ENCODE results near the gene EARS2. TPM values are rescaled to one million over a fixed set of nuclear protein-coding genes. Genes with fewer than 3 reads are reported as not detected.

EARS2 gene
- total and polyA plus RNA-seq, 10 of the 15 experiments (the other 5 are each of a cell fraction or from before 2014, with no cell fraction given) = 12.9 to 65.9 (median 33.5) TPM

DNA sequence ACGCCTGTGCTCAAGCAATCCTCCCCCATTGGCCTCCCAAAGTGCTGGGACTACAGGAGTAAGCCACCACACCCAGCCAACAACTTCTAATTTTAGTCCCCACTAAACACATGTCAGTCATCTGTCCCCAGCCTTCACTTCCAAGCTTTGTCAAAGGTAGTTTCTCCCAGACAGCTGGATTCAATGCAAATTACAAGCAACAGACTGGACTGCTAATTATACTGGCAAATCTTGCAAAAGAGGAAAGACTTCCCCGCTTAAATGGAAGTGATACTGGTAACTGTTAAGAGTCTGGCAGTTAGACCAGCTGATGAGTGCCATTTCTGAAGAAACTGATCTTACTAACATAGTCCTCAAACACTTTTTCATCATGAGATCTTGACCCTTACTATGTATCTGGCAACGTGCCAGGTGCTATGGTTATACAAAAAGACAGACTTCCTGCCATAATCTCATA lies 38.7 kb downstream of the EARS2 start:
- Histone ChIP-seq H2AFZ (ENCODE audit: control insufficient read depth, low read depth, low read length) (no peak overlapping the region), H3K27ac (ENCODE audit: control insufficient read depth, insufficient read depth) (peak overlapping the region; percentile 71), H4K20me1 (ENCODE audit: control insufficient read depth, insufficient read depth) (no peaks in the 10 kb centered on the region), H3K4me1 (ENCODE audit: control insufficient read depth, insufficient read depth, low read length) (peaks cover 33% of the 10 kb centered on the region), H3K4me3 (no peak overlapping the region), H3K4me2 (ENCODE audit: control insufficient read depth, insufficient read depth) (peak overlapping the region; percentile 15), H3K27me3 (replicated peaks in 1 of 2; ENCODE audit: control insufficient read depth in 2 of 2, insufficient read depth in 2 of 2, low read length in 1 of 2) (no peaks in the 10 kb centered on the region), H3K9ac (ENCODE audit: control insufficient read depth, insufficient read depth, low read length) (no peak overlapping the region), H3K79me2 (ENCODE audit: control insufficient read depth, insufficient read depth, low read length) (no peaks in the 10 kb centered on the region), H3K36me3 (ENCODE audit: control insufficient read depth in 2 of 2, insufficient read depth in 2 of 2, low read length in 1 of 2) (peaks cover 4 to 13% of the 10 kb centered on the region in 2 experiments), H3K9me3 (replicated peaks; ENCODE audit: control insufficient read depth, insufficient read depth, low read length) (no peaks in the 10 kb centered on the region)
- DNase-seq (ENCODE audit: low read depth, low spot score) (no peak), ATAC-seq (peak; percentile 77), FAIRE-seq (peak; percentile 27)
- in situ Hi-C loops (cut with MboI) (no loop called here), intact Hi-C loops (cut with micrococcal nuclease; ENCODE audit: unreplicated experiment) (no loop called here)
- TF ChIP-seq SPI1 (IDR thresholded peaks at IDR 0.05; ENCODE audit: borderline replicate concordance, insufficient read depth, low read depth, low read length) = peak; percentile 32; the same call in 1 of the 2 replicates
- 0 out of 2 replicates have a peak, but pooled peaks have one; percentile 18 for TF ChIP-seq IKZF1 (conservative IDR thresholded peaks at IDR 0.05)
- TF ChIP-seq SMC3 (IDR thresholded peaks at IDR 0.05; ENCODE audit: borderline replicate concordance, low read length) = no peak
- 0 out of 2 replicates have a peak, but pooled peaks have one; percentile 22 for TF ChIP-seq TCF12 (IDR thresholded peaks at IDR 0.05; ENCODE audit: low read depth, low read length)
- 0 out of 2 replicates have a peak, but pooled peaks have one; percentile 8 for TF ChIP-seq ATF7 (IDR thresholded peaks at IDR 0.05; ENCODE audit: low read depth)
- TF ChIP-seq FOXK2 (IDR thresholded peaks at IDR 0.05) = no peak
- TF ChIP-seq MTA3 (IDR thresholded peaks at IDR 0.05; ENCODE audit: borderline replicate concordance, low read length) = no peak
- peak in 1 of 2 experiments; percentile 58; a peak in 1 of 4 replicates for TF ChIP-seq ETV6 (conservative IDR thresholded peaks at IDR 0.05 in 1 of 2, IDR thresholded peaks at IDR 0.05 in 1 of 2; ENCODE audit: borderline replicate concordance in 1 of 2, low read depth in 1 of 2)
- peak; percentile 73 for TF ChIP-seq PKNOX1 (IDR thresholded peaks at IDR 0.05)
- peak in 1 of 2 experiments; percentile 52; a peak in 1 of 4 replicates for TF ChIP-seq IKZF2 (IDR thresholded peaks at IDR 0.05)
- peak; percentile 89 for TF ChIP-seq SKIL (IDR thresholded peaks at IDR 0.05; ENCODE audit: low read depth, poor library complexity, severe bottlenecking)
- no peak for TF ChIP-seq BHLHE40 (IDR thresholded peaks at IDR 0.05; ENCODE audit: borderline replicate concordance in 1 of 2, low read depth in 2 of 2, low read length in 1 of 2)
- peak; percentile 42 for TF ChIP-seq EED (IDR thresholded peaks at IDR 0.05; ENCODE audit: low read depth)
- TF ChIP-seq EP300 (IDR thresholded peaks at IDR 0.05; ENCODE audit: borderline replicate concordance in 1 of 2, control insufficient read depth in 1 of 2, low read depth in 2 of 2, low read length in 2 of 2) = no peak
- peak; percentile 96 for TF ChIP-seq SMAD1 (IDR thresholded peaks at IDR 0.05; ENCODE audit: low read depth, partially characterized antibody)
- BruUV-seq (replicated peaks) = no TSS peak
- POLR2A ChIA-PET = interaction anchor here (0.5 to 1.7 kb wide), 4 partner anchors 9 to 59 kb away, joined by 3 to 6 read pairs (median 4); partner anchors contain the start of gene GGA2
- CTCF ChIA-PET = interaction anchor here (1.2 to 1.4 kb wide), 3 partner anchors 11 to 78 kb away, joined by 3 to 4 read pairs (median 3); no protein-coding TSS in a partner anchor
- SMC1A ChIA-PET (ENCODE audit: uncharacterized antibody, unreplicated experiment) = interaction anchor here (0.7 to 6.8 kb wide), 4 partner anchors 12 to 84 kb away, joined by 3 to 48 read pairs (median 4); no protein-coding TSS in a partner anchor
- 35% methylated on average over 3 of the region's 3 CpGs for WGBS (ENCODE audit: insufficient coverage, insufficient replicate concordance, low lambda C conversion rate, missing lambda C conversion rate)
- RAD21 ChIA-PET (ENCODE audit: unreplicated experiment) = interaction anchor here (1.3 to 2.5 kb wide), 3 partner anchors 10 to 14 kb away, joined by 4 to 7 read pairs (median 5); no protein-coding TSS in a partner anchor

Measured in GM12878 (cell line).